Peyer's patch (tissue), 4 donors: ENCODE measurements around the gene CMAS. TPM values are rescaled to one million over a fixed set of nuclear protein-coding genes. Genes with fewer than 3 reads are reported as not detected.
A peak's percentile ranks its signal among the peaks of the same experiment; 100 is the strongest.
"Not testable (repeated sequence)": the region's sequence is repeated elsewhere in the genome, so short reads cannot be mapped to it uniquely, and the experiment has no call there.

Source experiments
- DNase-seq, 3 donors: peaks; one replicate each; pipeline ENCODE4 v3.0.0-alpha.2; 2017 to 2019
- H3K27ac ChIP-seq, 4 donors: fragments of 200-600 bp; sonication (generic); one replicate each; pipeline ENCODE4 v1.5.1; 2016 to 2019
- H3K27me3 ChIP-seq, 2 donors: fragments of 200-600 bp; sonication (generic); one replicate each; pipeline ENCODE4 v1.5.1; 2019
- H3K36me3 ChIP-seq, 3 donors: fragments of 200-600 bp; sonication (generic); one replicate each; pipeline ENCODE4 v1.5.1; 2016 to 2019
- H3K4me1 ChIP-seq, 4 donors: fragments of 200-600 bp; sonication (generic); one replicate each; pipeline ENCODE4 v1.5.1; 2016 to 2019
- H3K4me3 ChIP-seq, 4 donors: fragments of 200-600 bp; sonication (generic); 1 replicate in 3 of 4; 2 replicates in 1 of 4; pipeline ENCODE4 v1.5.1; 2016 to 2019; ENCODE audit warnings: mild to moderate bottlenecking in 1 of 4
- H3K9me3 ChIP-seq, 4 donors: fragments of 200-600 bp; sonication (generic); one replicate each; pipeline ENCODE4 v1.5.1; 2016 to 2019; ENCODE audit warnings: mild to moderate bottlenecking in 1 of 4
- CTCF ChIP-seq, 6 experiments: fragments of 450-650 bp in 4 of 6; fragments of 200-600 bp in 2 of 6; sonication (generic) in 1 of 6; IDR thresholded peaks; one replicate each; pipeline ENCODE4 v1.5.1; 2017 to 2019; ENCODE audit warnings: antibody characterized with exemption in 6 of 6, mild to moderate bottlenecking in 3 of 6, moderate library complexity in 1 of 6
- POLR2A ChIP-seq, 2 donors: fragments of 450-650 bp; IDR thresholded peaks; one replicate each; pipeline ENCODE4 v1.5.1; 2017; ENCODE audit warnings: antibody characterized with exemption in 2 of 2, mild to moderate bottlenecking in 2 of 2, moderate library complexity in 2 of 2
- total RNA-seq, 4 donors: library from RNA; depleted of rRNA; stranded (reverse); fragments of >200 nt; gene quantifications; one replicate each; pipeline ENCODE4 v1.1.0, GENCODE V29; 2016

Gene CMAS
- total RNA-seq, 4 donors from 2014 or later = 41.3 to 112 (median 94.3) TPM

- TF ChIP-seq CTCF (IDR thresholded peaks at IDR 0.05) = no peak
- no peak for TF ChIP-seq POLR2A (IDR thresholded peaks at IDR 0.05)
- Histone ChIP-seq H3K27me3 (no peaks in the 10 kb centered on the region), H3K9me3 (no peaks in the 10 kb centered on the region), H3K4me3 (no peak overlapping the region), H3K4me1 (no peaks in the 10 kb centered on the region), H3K27ac (no peak overlapping the region), H3K36me3 (no peaks in the 10 kb centered on the region)
- DNase-seq = no peak
Measured at GRCh38 chr12:22014041-22014782, 31.8 kb upstream of the CMAS start.

- H3K9me3 ChIP-seq = no peaks in the 10 kb centered on the region
- no peaks in the 10 kb centered on the region for H3K27me3 ChIP-seq
- no peak overlapping the region for H3K27ac ChIP-seq
- no peak for DNase-seq
- TF ChIP-seq POLR2A (IDR thresholded peaks at IDR 0.05) (no peak), CTCF (IDR thresholded peaks at IDR 0.05) (no peak)
- no peaks in the 10 kb centered on the region for H3K4me1 ChIP-seq
- H3K4me3 ChIP-seq = no peak overlapping the region
- no peaks in the 10 kb centered on the region for H3K36me3 ChIP-seq
Measured at GRCh38 chr12:22014783-22015144, 31.3 kb upstream of the CMAS start.

GRCh38 chr12:22016982-22017381, 29.0 kb upstream of the CMAS start:
- H3K4me1 ChIP-seq = no peaks in the 10 kb centered on the region
- no peak for TF ChIP-seq CTCF (IDR thresholded peaks at IDR 0.05)
- TF ChIP-seq POLR2A (IDR thresholded peaks at IDR 0.05) = no peak
- H3K9me3 ChIP-seq = no peaks in the 10 kb centered on the region
- H3K4me3 ChIP-seq = no peak overlapping the region
- H3K36me3 ChIP-seq = no peaks in the 10 kb centered on the region
- no peak overlapping the region for H3K27ac ChIP-seq
- H3K27me3 ChIP-seq = no peaks in the 10 kb centered on the region
- DNase-seq = no peak

GRCh38 chr12:22018860-22019259, 27.2 kb upstream of the CMAS start:
- Histone ChIP-seq H3K27me3 (no peaks in the 10 kb centered on the region), H3K27ac (no peak overlapping the region), H3K9me3 (peaks cover 0 to 7% (median 3%) of the 10 kb centered on the region in 4 donors), H3K36me3 (no peaks in the 10 kb centered on the region), H3K4me3 (no peak overlapping the region), H3K4me1 (no peaks in the 10 kb centered on the region)
- TF ChIP-seq CTCF (IDR thresholded peaks at IDR 0.05) = peak in 4 of 6 experiments; percentile 36 to 61 (median 60)
- TF ChIP-seq POLR2A (IDR thresholded peaks at IDR 0.05) = no peak
- no peak for DNase-seq

- H3K4me1 ChIP-seq, H3K36me3 ChIP-seq, H3K9me3 ChIP-seq: not testable (repeated sequence)
Measured at GRCh38 chr12:22023489-22023888, 22.5 kb upstream of the CMAS start.

GRCh38 chr12:22029491-22029890, 16.5 kb upstream of the CMAS start:
- no peaks in the 10 kb centered on the region for H3K9me3 ChIP-seq
- H3K36me3 ChIP-seq = no peaks in the 10 kb centered on the region
- TF ChIP-seq CTCF (IDR thresholded peaks at IDR 0.05) (no peak), POLR2A (IDR thresholded peaks at IDR 0.05) (no peak)

More at GRCh38 chr12:22023489-22023888, 22.5 kb upstream of the CMAS start:
- H3K27ac ChIP-seq, H3K27me3 ChIP-seq, DNase-seq, H3K4me3 ChIP-seq: not testable (repeated sequence)

More at GRCh38 chr12:22029491-22029890, 16.5 kb upstream of the CMAS start:
- no peak overlapping the region for H3K4me3 ChIP-seq
- no peak for DNase-seq
- H3K27me3 ChIP-seq = no peaks in the 10 kb centered on the region
- H3K27ac ChIP-seq = no peak overlapping the region
- no peaks in the 10 kb centered on the region for H3K4me1 ChIP-seq
